ENCODE measurements around the gene TENM4.

The TENM4 gene

DNA sequence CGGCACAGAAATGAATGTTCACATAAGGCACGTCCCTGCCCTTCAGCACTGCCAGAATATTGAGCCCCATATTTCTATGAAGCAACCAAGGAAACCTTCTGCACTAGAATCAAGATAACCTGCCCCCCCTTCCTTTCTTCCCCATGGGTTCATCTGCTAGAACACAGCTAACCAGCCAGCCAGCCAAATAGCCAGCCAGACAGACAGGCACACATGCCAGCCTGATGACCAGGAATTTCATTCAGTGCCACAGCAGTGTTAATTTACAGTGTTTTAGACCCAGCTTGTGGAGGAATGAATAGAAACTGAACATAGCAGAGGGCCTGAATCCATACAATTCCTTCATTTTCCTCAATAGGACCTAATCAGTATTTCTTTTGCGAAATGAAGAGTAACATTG lies 57.0 kb downstream of the TENM4 start:
- no peak for DNase-seq

DNA sequence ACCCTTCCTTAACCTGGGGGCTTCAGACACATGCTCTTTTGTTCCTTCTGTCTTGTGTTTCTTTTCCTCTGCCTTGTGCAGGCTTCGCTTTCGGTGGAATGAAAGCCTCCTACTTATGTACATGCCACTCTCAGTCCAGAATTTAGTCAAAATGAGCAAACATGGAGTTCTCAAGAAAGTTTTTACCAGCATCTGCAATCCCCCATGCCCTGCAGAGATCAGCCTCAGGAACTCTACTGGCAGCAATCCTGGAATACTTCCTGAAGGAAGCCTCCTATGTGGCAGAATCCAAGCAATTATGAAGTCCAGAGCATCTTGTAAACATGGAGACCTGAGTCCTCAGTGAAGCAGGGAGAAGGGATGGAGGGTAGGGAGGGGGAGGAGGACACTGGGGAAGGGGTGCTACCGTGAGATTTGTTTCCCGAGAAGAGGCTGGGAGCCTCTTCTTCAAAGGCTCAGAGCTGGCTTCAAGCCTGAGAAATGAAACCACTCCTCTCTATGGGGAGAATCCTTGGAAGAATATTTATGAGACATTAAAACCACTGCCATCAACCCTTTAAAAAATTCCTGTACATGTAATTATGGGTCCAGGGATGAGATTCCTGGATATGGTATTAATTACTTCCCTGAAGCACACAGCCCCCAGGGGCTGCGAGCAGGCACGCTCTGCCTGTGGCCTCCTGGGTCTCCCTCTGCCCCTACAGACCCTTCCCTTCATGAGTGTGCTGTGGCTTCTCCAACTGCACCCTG lies 58.4 kb downstream of the TENM4 start:
- DNase-seq: no peak

GRCh38 chr11:79381036-79381435 lies 59.8 kb downstream of the TENM4 start:
- no peak for DNase-seq

DNA sequence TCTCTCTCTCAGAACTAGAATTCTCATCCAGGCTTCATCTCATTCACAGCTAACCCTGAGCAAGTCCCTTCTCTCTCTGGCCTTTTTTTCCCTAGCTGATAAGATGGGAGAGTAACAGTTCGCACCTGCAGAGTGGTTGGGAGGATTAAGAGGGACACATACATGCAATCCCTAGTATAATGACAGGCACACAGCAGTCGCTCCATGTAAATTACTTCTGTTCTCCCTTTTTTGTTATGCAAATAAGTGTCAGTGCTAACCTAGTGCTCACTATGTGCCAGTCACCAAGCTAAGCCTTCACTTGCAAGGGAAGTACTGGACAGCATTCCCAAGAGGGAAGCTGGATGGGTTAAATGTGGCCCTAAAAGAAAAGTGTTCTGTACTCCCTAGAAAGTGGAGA lies 63.4 kb downstream of the TENM4 start:
- DNase-seq: no peak

DNA sequence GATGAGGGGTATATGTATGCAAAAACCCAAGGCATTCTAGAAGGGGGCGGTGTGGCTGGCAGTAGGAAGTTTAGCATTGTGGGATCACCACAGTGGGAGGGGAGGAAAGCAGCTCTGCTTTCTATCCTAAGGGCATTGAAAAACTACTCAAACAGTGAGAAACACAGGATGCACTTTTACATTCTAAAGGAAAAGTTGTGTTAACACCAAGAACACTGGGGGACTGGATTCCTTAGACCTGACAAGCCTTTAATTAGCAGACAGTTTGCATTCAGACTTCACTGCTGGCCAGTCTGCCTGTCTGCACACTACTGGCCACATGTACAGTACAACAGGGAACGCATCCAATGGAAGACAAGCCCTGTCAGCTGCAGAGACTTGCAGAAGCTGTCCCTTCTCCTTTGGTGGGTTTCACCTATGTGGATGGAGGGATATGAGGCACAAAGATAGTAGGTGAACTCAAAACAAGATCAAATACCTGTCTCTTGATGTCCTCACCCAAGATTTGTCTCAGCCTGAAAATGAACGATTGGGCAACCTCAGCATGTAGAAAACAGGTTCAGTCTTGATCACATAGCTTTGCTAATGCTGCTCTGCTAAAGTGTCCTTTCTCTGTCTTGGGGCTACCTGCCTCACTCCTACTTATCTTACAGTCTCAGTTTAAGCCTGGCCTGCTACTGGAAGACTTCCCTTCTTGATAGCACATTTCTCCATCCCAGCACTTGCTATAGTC lies 64.8 kb downstream of the TENM4 start:
- DNase-seq: no peak

- no peak for DNase-seq
These were observed 66.1 kb downstream of the TENM4 start for GRCh38 chr11:79374727-79375126.

DNA sequence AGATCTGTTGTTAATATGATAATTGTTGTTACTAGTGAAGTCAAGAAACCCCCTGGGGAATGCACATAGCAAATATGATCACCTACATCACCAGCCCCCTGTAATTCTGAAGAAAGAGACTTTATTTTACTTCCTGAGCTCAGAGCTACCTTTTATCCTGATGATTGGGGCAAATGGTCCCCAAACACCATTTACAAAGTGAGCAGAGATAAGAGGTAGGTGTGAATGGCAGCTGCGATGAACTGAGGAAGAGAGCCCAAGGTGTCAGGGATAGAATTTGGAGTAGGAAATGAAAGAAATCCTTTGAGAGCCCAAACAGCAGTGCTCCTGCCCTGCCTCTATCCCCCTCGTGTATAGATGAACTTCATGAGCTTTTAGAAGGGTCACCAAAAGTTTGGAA lies 69.1 kb downstream of the TENM4 start:
- DNase-seq: no peak

- no peak for DNase-seq
These were observed 69.7 kb downstream of the TENM4 start for GRCh38 chr11:79371152-79371551.

DNA sequence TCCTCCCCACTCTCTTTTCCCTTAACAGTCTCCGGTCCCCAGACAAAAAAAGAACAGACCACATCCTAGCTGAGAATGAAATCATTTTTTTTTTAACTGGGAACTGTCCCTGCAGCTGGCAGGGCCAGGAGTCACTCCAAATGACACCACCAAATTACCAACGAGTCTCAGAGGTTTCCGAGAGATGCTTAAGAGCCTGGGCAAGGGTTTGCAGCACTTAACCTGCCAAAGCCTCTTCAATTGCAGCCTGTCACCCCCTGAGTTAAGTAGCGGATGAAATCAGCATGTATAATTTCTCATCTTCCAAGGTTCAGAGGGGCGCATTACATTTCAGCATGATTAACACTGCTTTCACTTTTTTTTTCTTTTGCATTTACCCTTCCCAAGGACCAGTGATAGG lies 71.8 kb downstream of the TENM4 start:
- no peak for DNase-seq

DNA sequence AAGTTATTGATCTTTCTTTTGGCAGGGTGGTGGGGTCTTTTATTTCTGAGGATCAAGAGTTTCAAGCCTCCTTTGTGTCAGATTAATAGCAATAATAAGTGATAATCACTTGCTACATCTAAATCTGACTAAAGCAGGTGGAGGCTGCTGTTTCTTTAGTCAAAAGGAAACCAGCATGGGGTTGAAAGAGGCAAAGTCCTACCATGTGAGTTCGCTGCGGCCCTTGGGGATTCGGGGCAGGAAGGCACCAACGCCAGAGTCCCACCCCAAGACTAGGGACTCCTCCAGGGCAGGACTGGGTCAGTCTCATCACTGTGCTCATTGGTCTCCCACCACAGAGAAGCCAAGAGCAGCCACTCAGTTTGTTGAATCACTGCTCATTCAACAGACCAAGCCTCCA lies 73.0 kb downstream of the TENM4 start:
- no peak for DNase-seq

- no peak for DNase-seq
These were observed 74.6 kb downstream of the TENM4 start for GRCh38 chr11:79366218-79366617.

GRCh38 chr11:79363861-79364378 lies 76.9 kb downstream of the TENM4 start:
- DNase-seq: no peak

GRCh38 chr11:79363256-79363655 lies 77.6 kb downstream of the TENM4 start:
- DNase-seq: no peak

DNA sequence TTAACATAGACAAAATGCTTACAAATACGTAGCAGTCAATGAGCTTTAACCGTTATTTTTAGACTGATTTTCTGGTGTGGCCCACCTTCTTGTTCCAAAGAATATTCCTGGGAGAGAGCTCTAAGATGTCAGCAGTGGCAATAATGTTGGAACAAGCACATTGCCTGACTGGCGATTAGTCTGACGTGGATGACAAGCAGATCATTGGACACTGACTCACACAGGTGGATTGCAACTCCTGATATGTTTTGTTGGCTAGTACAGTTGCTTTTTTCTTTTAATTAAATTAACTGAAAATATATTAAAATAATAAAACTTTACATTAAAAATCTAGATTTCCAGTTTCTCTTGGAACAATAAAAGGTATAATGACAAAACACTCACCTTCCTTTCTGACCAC lies 78.0 kb downstream of the TENM4 start:
- no peak for DNase-seq

GRCh38 chr11:79362206-79362757 lies 78.5 kb downstream of the TENM4 start:
- no peak for DNase-seq

GRCh38 chr11:79358258-79358657 lies 82.6 kb downstream of the TENM4 start:
- DNase-seq: no peak

- no peak for DNase-seq
These were observed 87.1 kb downstream of the TENM4 start for GRCh38 chr11:79353706-79354105.

DNA sequence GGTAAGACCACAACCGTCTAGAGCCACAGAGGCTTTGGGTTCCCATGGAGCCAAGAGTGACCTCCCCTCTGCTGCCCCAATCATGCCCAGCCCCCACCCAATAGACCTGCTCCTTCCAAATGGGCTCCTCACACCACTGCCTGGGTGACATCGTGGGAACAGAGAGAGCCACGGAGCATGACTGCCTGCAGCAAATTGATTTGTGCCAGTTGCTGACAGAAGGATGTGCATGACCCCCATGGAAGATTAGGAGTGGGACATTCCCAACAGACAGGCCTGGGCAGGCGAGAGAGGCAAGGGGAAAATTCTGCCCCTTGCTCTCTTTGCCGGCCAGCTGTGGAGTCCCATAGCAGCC lies 88.5 kb downstream of the TENM4 start:
- no peak for DNase-seq

- DNase-seq: no peak
These were observed 91.7 kb downstream of the TENM4 start for GRCh38 chr11:79348976-79349682.

- no peak for DNase-seq
These were observed 94.8 kb downstream of the TENM4 start for GRCh38 chr11:79346021-79346420.

GRCh38 chr11:79344753-79345294 lies 96.0 kb downstream of the TENM4 start:
- DNase-seq: no peak

- peak; percentile 34 for DNase-seq
These were observed 98.1 kb downstream of the TENM4 start for GRCh38 chr11:79342686-79343085.

DNA sequence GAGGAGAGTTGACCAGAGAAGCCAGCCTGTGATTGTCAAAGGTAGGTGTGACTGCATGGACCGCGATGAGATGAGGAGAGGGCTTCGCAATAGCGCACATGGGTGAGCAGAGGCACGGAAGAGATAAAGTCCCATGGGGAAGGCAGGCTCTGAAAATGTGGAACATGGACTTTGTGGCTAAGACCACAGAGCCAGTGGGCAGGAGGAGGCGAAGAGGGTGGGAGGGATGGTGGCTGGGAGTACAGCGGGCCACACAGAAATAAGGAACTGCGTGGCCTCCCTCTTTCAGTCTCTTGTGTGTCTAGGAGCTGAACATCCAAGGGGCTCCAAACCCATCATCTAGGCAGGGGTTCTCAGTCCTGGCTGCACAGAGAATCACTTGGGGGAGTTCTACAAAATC lies 98.6 kb downstream of the TENM4 start:
- peak; percentile 84 for DNase-seq
